Activated gamma-delta T cell treated with Interleukin-2 at 50 U/mL for 16 hours (primary cell): Measurements from ENCODE around the gene SCGB1C2.
"Not testable (repeated sequence)": the region's sequence is repeated elsewhere in the genome, so short reads cannot be mapped to it uniquely, and the experiment has no call there.

Source experiments
- DNase-seq: peaks from one replicate; pipeline ENCODE4 v3.0.0-alpha.2; 2020

Gene SCGB1C2

DNA sequence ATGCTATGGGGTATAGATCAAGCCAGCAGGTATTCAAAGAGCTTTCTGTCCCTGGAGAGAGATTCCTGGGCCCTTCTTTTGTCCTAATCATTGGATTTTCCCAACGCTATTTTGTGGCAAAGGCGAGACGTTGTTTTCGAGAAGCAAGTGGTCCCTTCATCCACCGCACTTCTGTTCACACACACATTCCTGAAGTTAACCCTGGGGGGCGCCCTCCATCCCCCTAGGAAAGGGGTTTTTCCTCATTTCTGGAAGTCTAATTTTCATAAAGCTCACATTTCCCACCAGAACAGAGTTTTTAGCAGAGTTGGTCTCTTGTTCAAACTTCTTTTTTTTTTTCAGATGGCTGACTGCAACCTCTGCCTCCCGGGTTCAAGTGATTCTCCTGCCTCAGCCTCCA lies 11.9 kb downstream of the SCGB1C2 start:
- no peak for DNase-seq

DNA sequence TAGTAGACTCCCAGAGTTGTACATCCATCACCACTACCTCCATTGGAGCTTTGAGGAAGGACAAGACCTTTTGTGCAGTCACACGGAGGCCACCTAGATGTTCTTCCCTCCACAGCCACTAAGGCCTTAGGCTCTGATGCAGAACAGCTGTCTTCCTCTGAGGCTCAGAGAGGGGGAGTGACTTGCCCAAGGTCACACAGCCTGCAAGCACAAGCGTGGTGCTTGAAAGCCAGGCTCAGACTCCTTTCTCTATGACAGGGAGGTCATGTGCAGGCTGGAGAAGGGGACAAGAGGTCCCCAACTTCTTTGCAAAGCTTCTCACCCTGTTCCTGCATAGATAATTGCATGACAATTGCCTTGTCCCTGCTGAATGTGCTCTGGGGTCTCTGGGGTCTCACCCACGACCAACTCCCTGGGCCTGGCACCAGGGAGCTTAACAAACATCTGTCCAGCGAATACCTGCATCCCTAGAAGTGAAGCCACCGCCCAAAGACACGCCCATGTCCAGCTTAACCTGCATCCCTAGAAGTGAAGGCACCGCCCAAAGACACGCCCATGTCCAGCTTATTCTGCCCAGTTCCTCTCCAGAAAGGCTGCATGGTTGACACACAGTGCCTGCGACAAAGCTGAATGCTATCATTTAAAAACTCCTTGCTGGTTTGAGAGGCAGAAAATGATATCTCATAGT lies 12.7 kb downstream of the SCGB1C2 start:
- DNase-seq = no peak

- no peak for DNase-seq
Measured at GRCh38 chr17:151004-151403, 13.6 kb downstream of the SCGB1C2 start.

- DNase-seq = no peak
Measured at GRCh38 chr17:151886-152859, 14.8 kb downstream of the SCGB1C2 start.

DNA sequence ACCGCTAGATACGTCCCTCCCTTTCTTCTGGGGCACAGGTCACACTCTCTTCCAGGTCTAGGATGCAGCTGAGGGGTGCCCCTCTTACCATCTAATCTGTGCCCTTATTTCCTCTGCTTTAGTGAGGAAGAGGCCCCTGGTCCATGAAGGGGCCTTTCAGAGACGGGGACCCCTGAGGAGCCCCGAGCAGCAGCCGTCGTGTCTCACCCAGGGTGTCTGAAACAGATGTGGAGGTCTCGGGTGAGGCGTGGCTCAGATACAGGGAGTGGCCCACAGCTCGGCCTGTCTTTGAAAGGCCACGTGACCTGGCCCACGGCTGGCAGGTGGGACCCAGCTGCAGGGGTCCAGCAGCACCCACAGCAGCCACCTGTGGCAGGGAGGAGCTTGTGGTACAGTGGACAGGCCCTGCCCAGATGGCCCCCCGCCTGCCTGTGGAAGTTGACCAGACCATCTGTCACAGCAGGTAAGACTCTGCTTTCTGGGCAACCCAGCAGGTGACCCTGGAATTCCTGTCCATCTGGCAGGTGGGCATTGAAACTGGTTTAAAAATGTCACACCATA lies 15.6 kb downstream of the SCGB1C2 start:
- no peak for DNase-seq

DNA sequence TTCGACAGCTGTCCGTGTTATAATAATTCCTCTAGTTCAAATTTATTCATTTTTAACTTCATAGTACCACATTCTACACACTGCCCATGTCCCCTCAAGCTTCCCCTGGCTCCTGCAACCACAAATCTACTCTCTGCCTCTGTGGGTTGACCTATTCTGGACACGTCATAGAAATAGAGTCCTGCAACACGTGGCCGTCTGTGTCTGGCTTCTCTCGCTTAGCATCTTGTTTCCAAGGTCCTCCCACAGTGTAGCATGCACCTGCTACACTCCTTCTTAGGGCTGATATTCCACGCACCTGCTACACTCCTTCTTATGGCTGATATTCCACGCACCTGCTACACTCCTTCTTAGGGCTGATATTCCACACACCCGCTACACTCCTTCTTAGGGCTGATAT lies 16.5 kb downstream of the SCGB1C2 start:
- no peak for DNase-seq

DNA sequence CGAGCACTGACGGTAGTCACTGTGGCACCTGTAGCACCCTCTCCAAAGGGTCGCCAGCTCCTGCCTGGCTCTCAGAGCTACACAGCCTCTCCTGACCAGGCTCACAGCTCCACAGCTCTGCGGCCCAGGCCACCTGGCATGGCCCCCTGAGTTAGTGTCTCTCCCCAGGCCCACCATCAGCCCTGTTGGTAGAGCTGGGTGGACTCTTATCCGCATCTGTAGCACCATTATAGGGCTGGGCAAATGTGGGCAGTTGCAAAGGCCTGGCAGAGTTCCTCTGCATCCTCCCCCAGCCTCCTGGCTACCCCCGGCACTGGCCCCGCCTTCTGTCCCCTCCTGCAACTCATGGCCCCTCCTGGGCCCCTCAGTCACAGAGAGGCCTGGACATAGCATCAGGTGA lies 18.2 kb downstream of the SCGB1C2 start:
- no peak for DNase-seq

DNA sequence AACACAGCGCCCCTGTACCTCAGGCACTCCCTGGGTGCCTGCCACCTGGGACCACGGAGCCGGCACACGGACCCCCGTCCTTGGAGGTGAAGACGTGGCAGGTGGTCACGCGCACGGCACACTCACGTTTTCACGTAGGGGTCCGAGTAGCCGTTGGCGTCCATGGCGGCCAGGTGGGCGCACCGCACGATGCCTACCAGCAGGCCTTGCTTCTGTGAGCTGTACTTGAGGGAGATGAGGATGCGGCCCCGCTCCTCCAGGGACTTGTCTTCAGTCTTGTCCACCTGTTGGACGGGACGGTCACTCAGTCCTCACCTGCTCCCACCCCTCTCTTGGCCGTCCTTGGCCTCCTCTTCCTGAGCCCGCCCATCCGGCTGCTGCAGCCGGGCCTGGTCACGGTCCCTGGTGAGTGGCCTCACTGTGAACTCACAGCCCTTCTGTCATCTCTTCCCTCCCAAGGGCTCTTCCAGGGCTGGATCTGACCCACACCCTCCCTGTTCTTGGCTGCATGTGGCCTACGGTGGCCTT lies 18.8 kb downstream of the SCGB1C2 start:
- DNase-seq = no peak

DNA sequence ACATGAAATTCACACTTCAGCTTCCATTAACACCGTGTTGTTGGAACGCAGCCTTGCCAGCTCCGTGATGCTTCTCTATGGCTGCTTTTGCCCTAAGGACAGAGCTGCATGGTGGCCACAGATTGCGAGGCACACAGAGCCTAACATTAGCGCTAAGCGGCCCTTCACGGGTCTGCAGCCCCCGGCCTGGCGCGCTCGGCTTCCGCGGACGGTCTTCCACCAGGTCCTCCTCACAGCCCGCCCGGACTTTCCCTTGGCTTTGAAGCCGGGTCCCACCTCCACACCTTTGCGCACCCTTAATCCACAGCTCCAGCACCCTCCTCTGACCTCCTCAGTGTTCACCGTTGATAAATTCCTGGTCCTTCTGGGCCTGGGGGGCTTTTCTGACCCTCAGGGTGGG lies 19.6 kb downstream of the SCGB1C2 start:
- no peak for DNase-seq

GRCh38 chr17:157901-158300 lies 20.5 kb downstream of the SCGB1C2 start:
- no peak for DNase-seq

GRCh38 chr17:158379-158778 lies 21.0 kb downstream of the SCGB1C2 start:
- DNase-seq = no peak

DNA sequence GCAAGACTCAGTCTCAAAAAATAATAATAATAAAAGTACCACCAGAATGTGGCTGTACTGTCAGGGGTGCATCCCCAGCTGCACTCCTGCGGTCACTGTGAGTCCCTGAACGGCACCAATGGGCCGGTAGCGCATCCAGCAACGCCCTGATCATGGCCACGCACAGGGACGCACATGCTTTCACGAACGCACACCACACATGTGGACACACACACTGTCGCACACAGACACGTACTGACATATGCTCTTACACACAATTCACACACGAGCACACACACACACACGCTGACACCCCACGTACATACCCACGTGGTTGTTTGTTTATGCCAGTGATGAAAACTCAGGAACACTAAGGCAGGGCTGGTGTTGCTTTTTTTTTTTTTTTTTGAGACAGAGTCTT lies 22.2 kb downstream of the SCGB1C2 start:
- DNase-seq = no peak

- DNase-seq = no peak
Measured at GRCh38 chr17:160336-160735, 23.0 kb downstream of the SCGB1C2 start.

- DNase-seq = no peak
Measured at GRCh38 chr17:161481-161880, 24.1 kb downstream of the SCGB1C2 start.

DNA sequence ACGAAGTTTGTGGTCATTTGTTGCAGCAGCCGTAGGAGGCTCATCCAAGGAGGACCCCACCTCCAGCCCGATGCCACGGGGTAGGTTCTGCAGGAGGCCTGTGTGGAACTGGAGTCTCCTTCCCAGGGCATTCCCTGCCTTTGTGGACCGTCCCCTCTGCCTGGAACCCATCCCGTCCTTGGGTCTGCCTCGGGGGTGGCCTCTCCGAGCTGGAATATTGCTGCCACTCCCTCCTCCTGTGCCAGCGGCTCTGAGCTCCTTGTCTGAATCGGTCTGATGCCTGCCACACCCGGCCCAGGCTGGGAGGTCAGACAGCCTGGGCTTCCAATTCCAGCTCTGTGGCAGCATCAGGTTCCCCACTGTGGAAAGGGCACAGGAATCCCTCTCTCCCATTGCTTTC lies 25.3 kb downstream of the SCGB1C2 start:
- DNase-seq = no peak

DNA sequence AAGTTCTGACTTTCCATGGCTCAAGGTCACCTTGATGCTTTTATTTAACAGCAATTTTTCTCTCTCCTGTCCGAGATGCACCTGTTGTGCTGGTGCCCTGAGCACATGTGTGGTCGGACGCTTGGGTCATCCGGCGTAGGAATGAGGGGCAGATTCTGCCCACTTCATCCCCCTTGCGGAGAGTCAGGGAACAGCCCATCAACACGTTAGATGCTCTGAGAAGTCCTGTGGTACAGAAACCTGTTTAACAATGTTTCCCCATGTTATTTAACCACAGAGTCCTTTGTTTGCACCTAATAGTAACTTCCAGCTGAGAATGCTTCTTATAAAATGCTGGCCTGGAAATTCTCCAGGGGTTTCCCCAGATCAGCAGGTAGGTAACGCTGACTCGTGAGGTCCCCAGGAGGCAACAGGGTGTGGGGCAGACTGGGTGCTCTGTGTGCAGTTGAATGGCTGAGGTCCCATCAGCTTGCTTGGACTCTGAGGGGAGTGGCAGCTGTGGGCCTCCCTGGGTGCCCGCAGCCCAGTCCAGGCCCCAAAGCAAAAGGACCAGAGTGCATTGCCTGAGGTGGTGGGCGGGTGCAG lies 26.2 kb downstream of the SCGB1C2 start:
- no peak for DNase-seq

DNA sequence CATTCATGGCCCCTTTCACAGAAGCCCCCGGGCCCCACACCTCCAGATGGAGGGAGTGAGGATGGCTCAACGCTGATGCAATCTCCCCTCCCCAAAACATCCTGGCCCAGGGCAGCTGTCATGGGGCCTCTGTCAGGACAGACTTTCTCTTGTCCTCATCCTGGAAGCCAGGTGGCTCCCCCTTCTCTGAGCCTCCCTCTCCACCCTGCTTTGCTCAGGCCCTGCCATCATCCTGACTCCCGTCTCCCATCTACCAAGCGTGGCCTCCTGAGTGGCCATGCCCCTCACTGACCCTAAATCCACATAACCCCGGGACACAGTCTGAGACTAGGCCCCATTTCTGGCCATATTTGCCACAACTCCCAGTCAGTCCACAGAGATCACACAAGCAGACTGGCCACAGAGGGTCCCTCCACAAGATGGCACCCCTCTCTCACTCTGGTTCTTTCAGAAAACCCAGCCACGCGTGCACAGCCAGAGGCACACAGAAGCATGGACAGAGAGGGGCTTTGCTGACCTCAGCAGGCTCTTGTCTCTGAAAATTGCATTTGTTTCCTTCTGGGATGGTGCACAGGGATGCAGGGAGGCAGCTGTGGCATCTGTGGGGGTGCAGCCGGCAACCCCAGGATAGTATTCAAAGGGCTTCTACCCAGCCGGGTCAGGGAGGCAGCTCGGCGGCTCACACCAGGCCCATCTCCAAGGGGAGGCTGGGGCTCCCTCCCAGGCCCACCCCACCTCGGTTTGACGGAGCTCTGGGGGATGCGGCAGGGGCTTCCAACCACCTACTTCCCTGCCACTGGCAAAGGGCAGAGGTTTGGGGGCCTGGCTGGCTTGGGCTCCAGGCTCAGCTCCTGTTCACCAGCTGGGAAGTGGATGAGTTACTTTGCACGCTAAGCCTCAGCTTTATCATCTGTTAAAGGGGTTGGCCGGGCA lies 27.2 kb downstream of the SCGB1C2 start:
- no peak for DNase-seq

DNA sequence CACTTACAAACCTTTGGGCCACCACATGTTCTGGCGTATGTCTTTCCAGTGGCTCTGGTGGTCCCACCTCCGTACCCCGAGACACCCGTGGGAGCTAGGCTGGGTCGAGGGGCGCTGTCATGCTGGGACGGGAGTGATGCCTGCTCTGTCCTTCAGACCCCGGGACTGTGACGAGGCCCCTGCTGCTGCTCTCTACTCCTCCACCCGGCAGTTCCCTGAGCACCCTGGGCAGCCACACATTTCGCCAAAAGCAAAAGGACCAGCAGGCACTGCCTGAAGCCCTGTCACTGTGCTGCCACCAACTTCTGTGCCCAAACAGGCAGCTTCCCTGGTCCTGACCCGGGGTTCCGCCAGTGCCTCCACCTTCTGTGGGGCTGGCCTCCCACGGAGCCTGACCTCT lies 28.6 kb downstream of the SCGB1C2 start:
- no peak for DNase-seq

DNA sequence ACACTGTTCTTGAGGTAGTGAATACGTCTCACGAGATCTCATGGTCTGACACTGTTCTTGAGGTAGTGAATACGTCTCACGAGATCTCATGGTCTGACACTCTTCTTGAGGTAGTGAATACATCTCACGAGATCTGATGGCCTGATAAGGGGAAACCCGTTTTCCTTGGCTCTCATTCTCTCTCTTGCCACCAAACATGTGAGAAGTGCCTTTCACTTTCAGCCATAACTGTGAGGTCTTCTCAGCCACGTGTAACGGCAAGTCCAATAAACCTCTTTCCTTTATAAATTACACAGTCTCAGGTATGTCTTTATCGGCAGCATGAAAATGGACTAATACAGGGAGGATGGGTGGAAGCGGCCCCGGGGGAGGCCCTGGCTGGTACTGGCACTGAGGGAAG lies 31.2 kb downstream of the SCGB1C2 start:
- DNase-seq = not testable (repeated sequence)

DNA sequence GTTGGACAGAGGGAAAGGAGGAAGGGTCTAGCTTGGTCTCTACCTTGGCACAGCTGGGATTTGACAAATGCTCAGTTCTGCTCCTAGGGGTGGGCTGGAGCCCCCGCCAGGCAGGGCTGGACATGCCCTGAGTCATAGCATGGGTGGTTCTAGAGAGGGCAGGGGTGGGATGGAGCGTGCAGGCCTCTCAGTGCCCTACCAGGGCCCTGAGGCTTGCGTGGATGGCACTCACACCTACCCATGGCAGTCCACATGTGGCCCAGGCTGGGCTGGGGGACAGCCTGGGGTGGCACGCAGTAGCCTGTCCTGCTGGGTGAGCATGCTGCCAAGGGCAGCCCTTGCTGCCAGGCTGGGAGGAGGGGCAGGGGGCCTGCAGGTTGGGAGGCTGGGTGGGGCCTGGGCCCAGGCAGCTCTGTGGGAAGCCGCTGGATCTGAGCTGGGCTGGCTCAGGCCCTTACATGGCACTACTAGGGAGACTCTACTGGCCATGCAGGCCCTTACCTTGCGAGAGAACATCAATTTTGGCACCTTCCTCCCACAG lies 32.8 kb downstream of the SCGB1C2 start:
- DNase-seq = no peak

- DNase-seq = no peak
Measured at GRCh38 chr17:171871-172270, 34.5 kb downstream of the SCGB1C2 start.

DNA sequence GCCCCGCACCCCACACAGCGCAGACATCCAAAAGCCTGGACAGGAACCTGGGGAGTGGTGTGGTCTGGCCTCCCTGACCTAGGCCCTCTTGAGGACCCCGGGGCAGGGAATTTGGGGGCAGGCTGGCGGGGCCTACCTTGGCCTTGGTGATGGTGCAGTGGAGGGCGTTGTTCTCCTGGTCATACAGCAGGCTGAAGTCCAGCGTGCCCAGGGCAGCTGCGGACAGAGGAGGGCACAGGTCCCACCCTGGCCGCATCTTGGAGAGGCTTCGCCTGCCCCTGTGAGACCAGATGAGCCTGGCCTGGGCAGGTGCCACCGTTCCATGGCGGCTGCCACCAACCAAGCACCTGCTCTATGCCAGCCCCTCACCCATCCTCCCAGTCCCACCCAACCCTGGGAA lies 35.0 kb downstream of the SCGB1C2 start:
- DNase-seq = no peak
